Heart left ventricle (tissue), 16 donors: ENCODE data around the gene CASZ1. TPM values are rescaled to one million over a fixed set of nuclear protein-coding genes. Genes with fewer than 3 reads are reported as not detected.
A peak's percentile ranks its signal among the peaks of the same experiment; 100 is the strongest.

Experiments
- ATAC-seq, 4 donors: fragments of 200-7000 bp; cut with Tn5 transposase; one replicate each; pipeline ENCODE4 v1.9.1; 2020 to 2022; ENCODE audit warnings: moderate library complexity in 4 of 4, mild to moderate bottlenecking in 3 of 4, moderate number of reproducible peaks in 1 of 4
- DNase-seq, 5 donors: peaks; one replicate each; pipeline ENCODE4 v3.0.0-alpha.2; 2020
- H3K27ac ChIP-seq, 12 donors: fragments of 200-600 bp; sonication (generic) in 4 of 12; one replicate each; pipeline versions ENCODE4 v1.5.0 to v1.8.0; 2016 to 2022; ENCODE audit warnings: mild to moderate bottlenecking in 2 of 12
- H3K27me3 ChIP-seq, 9 donors: fragments of 200-600 bp; sonication (generic) in 2 of 9; one replicate each; pipeline versions ENCODE4 v1.5.1 to v1.8.0; 2016 to 2022; ENCODE audit warnings: mild to moderate bottlenecking in 3 of 9
- H3K36me3 ChIP-seq, 9 donors: fragments of 200-600 bp; sonication (generic) in 2 of 9; one replicate each; pipeline versions ENCODE4 v1.5.0 to v1.8.0; 2018 to 2022; ENCODE audit warnings: mild to moderate bottlenecking in 2 of 9
- H3K4me1 ChIP-seq, 12 donors: fragments of 200-600 bp; sonication (generic) in 4 of 12; one replicate each; pipeline versions ENCODE4 v1.5.0 to v1.8.0; 2016 to 2022; ENCODE audit warnings: mild to moderate bottlenecking in 3 of 12
- H3K4me3 ChIP-seq, 12 donors: fragments of 200-600 bp; sonication (generic) in 4 of 12; one replicate each; pipeline versions ENCODE4 v1.5.0 to v1.8.0; 2017 to 2022; ENCODE audit warnings: mild to moderate bottlenecking in 9 of 12, moderate library complexity in 4 of 12
- H3K9me3 ChIP-seq, 12 donors: fragments of 200-600 bp; sonication (generic) in 4 of 12; one replicate each; pipeline versions ENCODE4 v1.5.0 to v1.8.0; 2016 to 2022; ENCODE audit warnings: mild to moderate bottlenecking in 1 of 12
- POLR2A ChIP-seq, 2 donors: fragments of 450-650 bp; IDR thresholded peaks; one replicate each; pipeline ENCODE4 v1.6.1; 2017; ENCODE audit warnings: antibody characterized with exemption in 2 of 2, mild to moderate bottlenecking in 2 of 2, moderate library complexity in 2 of 2
- WGBS, 4 donors: extraction: QIAGEN DNeasy Blood & Tissue Kit in 2 of 4; methylation state at CpG; one replicate each; pipeline versions ENCODE4 v1.1.5 to v1.1.7; 2013 to 2018; 5-methylcytosine and 5-hydroxymethylcytosine counted together
- intact Hi-C, 10 donors: fragments of 100-400 bp; cut with DNase I; formaldehyde crosslinking; loops; one replicate each; pipeline versions ENCODE4 v1.11.1 to v1.14.2; 2022
- polyA plus RNA-seq, 2 donors: library from polyadenylated mRNA; stranded (reverse); fragments of 200-250 nt; gene quantifications; one replicate each; pipeline ENCODE4 v1.2.3, GENCODE V29; 2013
- total RNA-seq, 9 donors: library from RNA; depleted of rRNA in 2 of 9; stranded (reverse); fragments of >200 nt in 2 of 9; fragmentation: NEBNext Ultra II Directional in 3 of 9; extraction: Animal tissue kit (Norgen Biotek cat#: 25700) in 3 of 9; gene quantifications; one replicate each; pipeline versions ENCODE4 v1.1.0 to v1.2.4, GENCODE V29; 2016 to 2023
- TF ChIP-seq, protein P1 (sequence below), 12 donors: fragments of 200-600 bp; sonication (generic) in 4 of 12; IDR thresholded peaks; one replicate each; pipeline versions ENCODE4 v1.5.0 to v1.8.0; 2018 to 2022; ENCODE audit warnings: antibody characterized with exemption in 12 of 12, mild to moderate bottlenecking in 5 of 12
- donor health status: ischemic (EF 13 %, LVEDD 7.1; RV severe dilation, severe dysfunction).
- donor health status: healthy with polysubstance abuse.
- donor health status: DM: no; HTN: yes; CAD: no.
- donor health status: DM: no; HTN: no; CAD: no.
- donor health status: ischemic (EF 25% LVEDD 6.9; RV normal size, moderate dysfunction).
- donor health status: ischemic (EF 25% LVEDD 5.7; RV mildly dilated, moderate dysfunction).
- donor health status: healthy.
- donor health status: DM: yes; HTN: yes; CAD: no.
- donor health status: ischemic (EF 35%, LVEDD 5.7; RV mildly dilated, moderate dysfunction).
- donor health status: nonischemic (EF 11% LVEDD 7.7; RV severe dilation, severe dysfunction).
- donor health status: DM: yes; HTN: yes; CAD: no.
- donor health status: PGD.
- donor health status: ischemic (EF 29% LVEDD 5.4; RV normal size, mild dysfunction).
- donor health status: nonischemic (EF 23%, LVEDD 6.1; RV moderate dilation, normal function).

Gene CASZ1
- total and polyA plus RNA-seq, 11 donors: 28.8 to 84.9 (median 55.0) TPM

DNA sequence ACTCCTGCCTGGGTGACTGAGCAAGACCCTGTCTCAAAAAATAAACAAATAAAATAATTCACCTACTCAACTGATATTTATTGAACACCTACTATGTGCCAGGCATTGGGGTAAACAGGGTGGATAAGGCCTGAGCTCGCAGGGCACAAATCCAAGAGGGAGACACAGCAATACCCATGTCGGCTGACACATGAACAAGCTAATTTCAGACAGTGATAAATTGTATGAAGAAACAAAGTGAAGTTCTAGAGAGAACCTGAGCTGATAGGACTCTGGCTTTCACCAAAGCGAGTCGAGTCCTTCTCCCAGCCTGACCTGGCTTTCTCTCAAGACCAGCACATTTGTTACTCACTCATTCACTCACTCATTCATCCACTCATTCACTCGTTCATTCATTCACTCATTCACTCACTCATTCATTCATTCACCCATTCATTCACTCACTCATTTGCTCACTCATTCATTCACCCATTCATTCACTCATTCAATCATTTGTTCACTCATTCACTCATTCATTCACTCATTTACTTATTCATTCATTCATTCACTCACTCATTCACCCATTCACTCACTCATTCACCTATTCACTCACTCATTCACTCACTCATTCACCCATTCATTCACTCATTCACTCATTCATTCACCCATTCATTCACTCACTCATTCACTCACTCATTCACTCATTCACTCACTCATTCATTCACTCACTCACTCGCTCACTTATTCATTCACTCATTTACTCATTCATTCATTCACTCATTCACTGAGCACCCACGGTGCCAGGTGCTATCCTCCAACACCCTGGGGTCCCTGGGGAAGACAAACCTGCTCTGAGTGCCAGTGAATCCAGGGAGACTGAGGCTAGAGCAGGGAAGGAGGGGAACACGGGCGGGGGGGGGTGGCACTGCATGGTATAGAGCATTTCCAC, 37.4 kb upstream of the CASZ1 start:
- Histone ChIP-seq H3K4me1 (peaks cover 0 to 8% (median 0%) of the 10 kb centered on the region in 12 donors), H3K9me3 (no peaks in the 10 kb centered on the region), H3K27ac (no peak overlapping the region), H3K4me3 (no peak overlapping the region), H3K27me3 (peaks cover 0 to 51% (median 14%) of the 10 kb centered on the region in 9 donors), H3K36me3 (no peaks in the 10 kb centered on the region)
- TF ChIP-seq, protein P1, sequence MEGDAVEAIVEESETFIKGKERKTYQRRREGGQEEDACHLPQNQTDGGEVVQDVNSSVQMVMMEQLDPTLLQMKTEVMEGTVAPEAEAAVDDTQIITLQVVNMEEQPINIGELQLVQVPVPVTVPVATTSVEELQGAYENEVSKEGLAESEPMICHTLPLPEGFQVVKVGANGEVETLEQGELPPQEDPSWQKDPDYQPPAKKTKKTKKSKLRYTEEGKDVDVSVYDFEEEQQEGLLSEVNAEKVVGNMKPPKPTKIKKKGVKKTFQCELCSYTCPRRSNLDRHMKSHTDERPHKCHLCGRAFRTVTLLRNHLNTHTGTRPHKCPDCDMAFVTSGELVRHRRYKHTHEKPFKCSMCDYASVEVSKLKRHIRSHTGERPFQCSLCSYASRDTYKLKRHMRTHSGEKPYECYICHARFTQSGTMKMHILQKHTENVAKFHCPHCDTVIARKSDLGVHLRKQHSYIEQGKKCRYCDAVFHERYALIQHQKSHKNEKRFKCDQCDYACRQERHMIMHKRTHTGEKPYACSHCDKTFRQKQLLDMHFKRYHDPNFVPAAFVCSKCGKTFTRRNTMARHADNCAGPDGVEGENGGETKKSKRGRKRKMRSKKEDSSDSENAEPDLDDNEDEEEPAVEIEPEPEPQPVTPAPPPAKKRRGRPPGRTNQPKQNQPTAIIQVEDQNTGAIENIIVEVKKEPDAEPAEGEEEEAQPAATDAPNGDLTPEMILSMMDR (IDR thresholded peaks at IDR 0.05): no peak
- TF ChIP-seq POLR2A (IDR thresholded peaks at IDR 0.05): no peak
- intact Hi-C loops: no loop called here
- no peak for DNase-seq
- 71 to 78% (median 75%) methylated on average over 9 of the region's 9 CpGs for WGBS, 4 donors
- ATAC-seq: no peak

DNA sequence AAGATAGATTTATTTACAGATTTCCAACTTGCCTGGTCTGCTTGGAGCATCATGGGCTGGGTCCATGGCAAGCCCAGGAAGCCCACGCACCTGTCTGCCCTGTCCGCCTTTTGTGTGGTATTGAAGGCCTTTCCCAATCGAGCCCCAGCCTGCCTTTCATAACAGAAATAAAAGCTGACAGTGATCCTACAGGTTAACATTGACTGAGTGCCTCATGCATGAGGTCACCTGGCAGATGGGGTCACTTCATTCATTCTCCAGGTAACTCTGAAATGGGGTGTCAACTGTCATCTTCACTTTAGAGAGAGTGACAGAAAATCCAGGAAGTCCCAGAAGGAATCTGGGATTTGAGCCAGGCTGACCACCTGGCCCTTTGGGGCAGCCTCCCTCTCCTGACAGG, 36.3 kb upstream of the CASZ1 start:
- Histone ChIP-seq H3K27me3 (peaks cover 0 to 48% (median 14%) of the 10 kb centered on the region in 9 donors), H3K27ac (no peak overlapping the region), H3K9me3 (no peaks in the 10 kb centered on the region), H3K4me1 (peaks cover 0 to 8% (median 0%) of the 10 kb centered on the region in 12 donors), H3K4me3 (no peak overlapping the region), H3K36me3 (no peaks in the 10 kb centered on the region)
- WGBS, 4 donors: 79 to 93% (median 83%) methylated on average over 3 of the region's 3 CpGs
- no peak for TF ChIP-seq POLR2A (IDR thresholded peaks at IDR 0.05)
- TF ChIP-seq, protein P1 (IDR thresholded peaks at IDR 0.05): no peak
- intact Hi-C loops: no loop called here
- ATAC-seq (no peak), DNase-seq (no peak)

DNA sequence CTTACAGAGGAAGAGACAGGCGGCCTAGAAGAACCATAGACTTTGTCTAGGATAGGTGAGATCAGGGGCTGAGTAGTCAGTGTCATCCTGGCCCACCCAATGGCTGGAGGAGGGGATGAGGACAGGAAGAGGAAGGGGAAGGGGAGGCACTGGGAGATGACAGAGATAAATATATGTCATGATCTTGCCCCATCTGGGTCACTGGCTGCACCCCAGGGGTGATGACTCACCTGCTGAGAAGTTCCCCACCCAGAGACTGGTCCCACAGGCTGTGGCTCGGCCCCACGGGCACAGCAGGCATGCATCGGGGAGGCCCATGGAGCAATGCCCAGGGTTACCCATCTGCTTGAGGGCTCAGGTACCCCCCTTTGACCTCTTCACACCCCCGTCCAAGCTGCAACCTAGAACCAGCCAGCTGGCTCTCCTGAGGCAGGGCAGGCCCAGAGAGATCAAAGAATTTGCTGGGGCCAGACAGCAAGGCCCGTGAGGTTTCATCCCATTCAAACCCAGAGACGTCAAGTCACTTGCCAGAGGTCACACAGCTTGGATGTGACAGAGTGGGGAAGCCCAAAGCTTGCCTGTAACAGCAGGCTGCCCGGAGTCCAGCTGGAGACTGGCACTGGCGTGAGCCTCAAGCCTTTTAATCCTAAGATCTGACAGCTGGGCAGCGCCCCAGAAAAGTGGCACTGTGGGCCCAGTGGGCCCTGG, 34.7 kb upstream of the CASZ1 start:
- no peak for TF ChIP-seq POLR2A (IDR thresholded peaks at IDR 0.05)
- TF ChIP-seq, protein P1 (IDR thresholded peaks at IDR 0.05): no peak
- ATAC-seq: no peak
- H3K36me3 ChIP-seq: no peaks in the 10 kb centered on the region
- 85 to 89% (median 87%) methylated on average over 8 to 10 of the region's 10 CpGs for WGBS, 4 donors
- H3K9me3 ChIP-seq: no peaks in the 10 kb centered on the region
- H3K4me3 ChIP-seq: no peak overlapping the region
- H3K27ac ChIP-seq: no peak overlapping the region
- H3K27me3 ChIP-seq: peaks cover 0 to 33% (median 12%) of the 10 kb centered on the region in 9 donors
- H3K4me1 ChIP-seq: peaks cover 0 to 8% (median 0%) of the 10 kb centered on the region in 12 donors
- DNase-seq: no peak
- intact Hi-C loops: no loop called here

DNA sequence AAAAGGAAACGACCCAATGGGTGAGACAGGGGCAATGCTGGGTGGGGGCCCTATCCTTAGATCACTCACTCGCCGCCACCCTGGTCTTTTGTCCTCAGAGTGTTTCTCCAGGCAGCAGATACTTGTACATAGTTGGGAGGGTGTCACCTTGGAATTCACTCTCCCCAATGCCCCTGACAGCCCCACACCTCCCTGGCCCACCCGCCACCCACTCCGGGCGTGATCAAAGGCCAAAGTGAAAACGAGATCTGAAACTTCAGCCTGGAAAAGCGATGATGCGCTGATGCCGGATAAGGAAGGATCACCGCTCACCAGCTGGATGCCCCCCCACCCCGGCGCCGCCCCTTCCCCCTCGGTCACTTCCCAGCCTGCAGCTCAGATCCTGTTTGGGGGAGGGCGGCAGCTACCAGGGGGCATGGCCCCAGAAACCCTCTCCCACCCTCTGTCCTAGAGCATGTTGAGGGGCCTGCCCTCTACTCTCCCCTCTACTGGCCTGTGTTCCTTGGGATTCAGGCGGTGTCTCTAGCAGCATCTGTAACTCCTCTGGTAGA, 33.6 kb upstream of the CASZ1 start:
- H3K4me3 ChIP-seq: no peak overlapping the region
- DNase-seq (no peak), ATAC-seq (peak in 1 of 4 donors; percentile 11)
- 54 to 62% (median 60%) methylated on average over 14 to 17 of the region's 17 CpGs for WGBS, 4 donors
- no peaks in the 10 kb centered on the region for H3K9me3 ChIP-seq
- intact Hi-C loops: no loop called here
- peaks cover 0 to 4% (median 0%) of the 10 kb centered on the region in 12 donors for H3K4me1 ChIP-seq
- H3K36me3 ChIP-seq: no peaks in the 10 kb centered on the region
- TF ChIP-seq POLR2A (IDR thresholded peaks at IDR 0.05): no peak
- TF ChIP-seq, protein P1 (IDR thresholded peaks at IDR 0.05): no peak
- peaks cover 0 to 23% (median 5%) of the 10 kb centered on the region in 9 donors for H3K27me3 ChIP-seq
- H3K27ac ChIP-seq: no peak overlapping the region
